HepG2 (cell line): ENCODE data around the gene OR7G1. TPM values are rescaled to one million over a fixed set of nuclear protein-coding genes. Genes with fewer than 3 reads are reported as not detected.

Source experiments
- KDM3A ChIP-seq: IDR thresholded peaks from 2 replicates; pipeline ENCODE4 v1.6.1; 2018; ENCODE audit warnings: low read depth, missing compliant biosample characterization
- MED8 ChIP-seq: sonication (generic); formaldehyde crosslinking; IDR thresholded peaks from 2 replicates; pipeline ENCODE4 v1.8.1; 2023; ENCODE audit warnings: mild to moderate bottlenecking, missing genetic modification reagents; ENCODE audit not compliant: insufficient replicate concordance
- NFYC ChIP-seq: IDR thresholded peaks from 2 replicates; pipeline ENCODE4 v1.6.1; 2016; ENCODE audit warnings: missing genetic modification reagents, missing compliant biosample characterization
- PPARG ChIP-seq: conservative IDR thresholded peaks from 2 replicates; pipeline ENCODE4 v1.6.1; 2016; ENCODE audit warnings: missing biosample characterization, missing genetic modification reagents
- REL ChIP-seq: sonication (generic); formaldehyde crosslinking; conservative IDR thresholded peaks from 2 replicates; pipeline ENCODE4 v1.8.0; 2022; ENCODE audit warnings: mild to moderate bottlenecking, missing genetic modification reagents, moderate library complexity
- RFXAP ChIP-seq: sonication (generic); formaldehyde crosslinking; IDR thresholded peaks from 2 replicates; pipeline ENCODE4 v1.4.0; 2020; ENCODE audit warnings: missing genetic modification reagents, borderline replicate concordance
- THAP11 ChIP-seq: IDR thresholded peaks from 2 replicates; pipeline ENCODE4 v1.6.1; 2016; ENCODE audit warnings: missing biosample characterization, missing genetic modification reagents
- ZNF256 ChIP-seq: sonication (generic); formaldehyde crosslinking; conservative IDR thresholded peaks from 2 replicates; pipeline ENCODE4 v1.4.0; 2020; ENCODE audit warnings: missing genetic modification reagents
- ZSCAN31 ChIP-seq: sonication (generic); formaldehyde crosslinking; IDR thresholded peaks from 2 replicates; pipeline ENCODE4 v1.5.0; 2020; ENCODE audit warnings: low read depth, mild to moderate bottlenecking, missing genetic modification reagents
- polyA plus RNA-seq, 8 experiments: library from polyadenylated mRNA; depleted of rRNA in 3 of 8; stranded (reverse) in 7 of 8; unstranded in 1 of 8; fragments of >200 nt; fragmentation: Illumina TruSeq in 4 of 8; extraction: Trizol in 4 of 8; gene quantifications; 2 replicates each; pipeline versions ENCODE4 v1.2.1 to v1.2.3, GENCODE V29; 2011 to 2016; ENCODE audit warnings: low read depth in 4 of 8, missing spikeins in 1 of 8, mixed read lengths in 1 of 8; ENCODE audit not compliant: insufficient read depth in 1 of 8
- total RNA-seq, 5 experiments: library from RNA; depleted of rRNA; stranded (reverse); fragments of >200 nt; fragmentation: Illumina TruSeq; extraction: Trizol; gene quantifications; 2 replicates each; pipeline ENCODE4 v1.2.3, GENCODE V29; 2016; ENCODE audit warnings: low read depth in 1 of 5
- TF ChIP-seq, protein P1 (sequence below): sonication (generic); formaldehyde crosslinking; IDR thresholded peaks from 2 replicates; pipeline ENCODE4 v1.5.1; 2020; ENCODE audit warnings: missing genetic modification reagents, mild to moderate bottlenecking, borderline replicate concordance
- TF ChIP-seq, protein P2 (sequence below): sonication (generic); formaldehyde crosslinking; IDR thresholded peaks from 2 replicates; pipeline ENCODE4 v1.5.0; 2020; ENCODE audit warnings: mild to moderate bottlenecking, missing genetic modification reagents, borderline replicate concordance
- TF ChIP-seq, protein P3 (sequence below): IDR thresholded peaks from 2 replicates; pipeline ENCODE4 v1.6.1; 2018; ENCODE audit warnings: missing genetic modification reagents
- TF ChIP-seq, protein P4 (sequence below), 2 experiments: sonication (generic) in 1 of 2; formaldehyde crosslinking in 1 of 2; IDR thresholded peaks; 2 replicates each; pipeline versions ENCODE4 v1.6.1 to v1.9.0; 2014 to 2022; ENCODE audit warnings: antibody characterized with exemption in 1 of 2, borderline replicate concordance in 1 of 2, inconsistent platforms in 1 of 2, low read depth in 1 of 2, missing genetic modification reagents in 1 of 2

The OR7G1 gene
- total and polyA plus RNA-seq, 2 of the 13 experiments (the other 11 are each of a cell fraction or from before 2014, with no cell fraction given) = not detected

DNA sequence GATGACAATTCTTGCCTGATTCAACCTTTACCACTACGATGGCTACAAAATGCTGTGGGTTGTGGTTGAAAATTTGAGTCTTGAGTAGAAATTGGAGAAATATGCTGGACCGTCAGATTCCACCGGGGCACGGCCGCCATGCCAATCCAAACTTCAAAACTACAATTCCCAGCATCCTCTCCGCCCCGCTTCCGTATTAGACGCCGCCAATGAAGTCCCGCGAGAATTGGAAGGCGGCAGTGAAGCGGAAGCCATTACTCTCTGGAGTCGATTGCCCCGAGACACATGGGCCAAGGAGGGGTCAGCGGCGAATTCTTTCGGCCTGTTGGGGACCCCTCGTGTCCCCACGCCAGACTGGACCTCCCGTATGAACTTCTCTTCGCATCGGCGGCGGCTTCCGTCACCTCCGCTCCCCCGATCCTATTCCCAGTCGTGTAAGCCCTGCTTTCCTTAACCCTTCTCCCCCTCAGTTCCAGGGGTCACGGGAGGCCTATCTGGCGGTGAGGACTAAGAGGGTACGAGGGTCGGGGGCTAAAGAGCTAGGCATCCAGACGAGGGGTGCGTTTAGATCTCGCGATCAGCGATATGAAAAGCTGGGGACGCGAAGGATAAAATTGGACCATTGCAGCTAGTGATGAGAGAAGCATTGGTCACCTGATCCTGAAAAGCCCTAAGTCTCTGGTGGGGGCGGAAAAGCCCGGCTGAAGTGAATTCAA is 24.8 kb upstream of the OR7G1 start, which contains the start of gene ZNF317 (continued):
- TF ChIP-seq, protein P1, sequence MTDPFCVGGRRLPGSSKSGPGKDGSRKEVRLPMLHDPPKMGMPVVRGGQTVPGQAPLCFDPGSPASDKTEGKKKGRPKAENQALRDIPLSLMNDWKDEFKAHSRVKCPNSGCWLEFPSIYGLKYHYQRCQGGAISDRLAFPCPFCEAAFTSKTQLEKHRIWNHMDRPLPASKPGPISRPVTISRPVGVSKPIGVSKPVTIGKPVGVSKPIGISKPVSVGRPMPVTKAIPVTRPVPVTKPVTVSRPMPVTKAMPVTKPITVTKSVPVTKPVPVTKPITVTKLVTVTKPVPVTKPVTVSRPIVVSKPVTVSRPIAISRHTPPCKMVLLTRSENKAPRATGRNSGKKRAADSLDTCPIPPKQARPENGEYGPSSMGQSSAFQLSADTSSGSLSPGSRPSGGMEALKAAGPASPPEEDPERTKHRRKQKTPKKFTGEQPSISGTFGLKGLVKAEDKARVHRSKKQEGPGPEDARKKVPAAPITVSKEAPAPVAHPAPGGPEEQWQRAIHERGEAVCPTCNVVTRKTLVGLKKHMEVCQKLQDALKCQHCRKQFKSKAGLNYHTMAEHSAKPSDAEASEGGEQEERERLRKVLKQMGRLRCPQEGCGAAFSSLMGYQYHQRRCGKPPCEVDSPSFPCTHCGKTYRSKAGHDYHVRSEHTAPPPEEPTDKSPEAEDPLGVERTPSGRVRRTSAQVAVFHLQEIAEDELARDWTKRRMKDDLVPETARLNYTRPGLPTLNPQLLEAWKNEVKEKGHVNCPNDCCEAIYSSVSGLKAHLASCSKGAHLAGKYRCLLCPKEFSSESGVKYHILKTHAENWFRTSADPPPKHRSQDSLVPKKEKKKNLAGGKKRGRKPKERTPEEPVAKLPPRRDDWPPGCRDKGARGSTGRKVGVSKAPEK (CRISPR knock-in tag) = no peak
- TF ChIP-seq REL (CRISPR knock-in tag) (no peak), PPARG (CRISPR knock-in tag) (no peak), MED8 (CRISPR knock-in tag) (peak; percentile 89), ZNF256 (CRISPR knock-in tag) (no peak), KDM3A (CRISPR knock-in tag) (no peak), RFXAP (CRISPR knock-in tag) (no peak; the same call in 1 of the 2 replicates), THAP11 (CRISPR knock-in tag) (peak; percentile 100), ZSCAN31 (0 out of 2 replicates have a peak, but pooled peaks have one; percentile 56), NFYC (CRISPR knock-in tag) (0 out of 2 replicates have a peak, but pooled peaks have one; percentile 34)
- TF ChIP-seq, protein P2, sequence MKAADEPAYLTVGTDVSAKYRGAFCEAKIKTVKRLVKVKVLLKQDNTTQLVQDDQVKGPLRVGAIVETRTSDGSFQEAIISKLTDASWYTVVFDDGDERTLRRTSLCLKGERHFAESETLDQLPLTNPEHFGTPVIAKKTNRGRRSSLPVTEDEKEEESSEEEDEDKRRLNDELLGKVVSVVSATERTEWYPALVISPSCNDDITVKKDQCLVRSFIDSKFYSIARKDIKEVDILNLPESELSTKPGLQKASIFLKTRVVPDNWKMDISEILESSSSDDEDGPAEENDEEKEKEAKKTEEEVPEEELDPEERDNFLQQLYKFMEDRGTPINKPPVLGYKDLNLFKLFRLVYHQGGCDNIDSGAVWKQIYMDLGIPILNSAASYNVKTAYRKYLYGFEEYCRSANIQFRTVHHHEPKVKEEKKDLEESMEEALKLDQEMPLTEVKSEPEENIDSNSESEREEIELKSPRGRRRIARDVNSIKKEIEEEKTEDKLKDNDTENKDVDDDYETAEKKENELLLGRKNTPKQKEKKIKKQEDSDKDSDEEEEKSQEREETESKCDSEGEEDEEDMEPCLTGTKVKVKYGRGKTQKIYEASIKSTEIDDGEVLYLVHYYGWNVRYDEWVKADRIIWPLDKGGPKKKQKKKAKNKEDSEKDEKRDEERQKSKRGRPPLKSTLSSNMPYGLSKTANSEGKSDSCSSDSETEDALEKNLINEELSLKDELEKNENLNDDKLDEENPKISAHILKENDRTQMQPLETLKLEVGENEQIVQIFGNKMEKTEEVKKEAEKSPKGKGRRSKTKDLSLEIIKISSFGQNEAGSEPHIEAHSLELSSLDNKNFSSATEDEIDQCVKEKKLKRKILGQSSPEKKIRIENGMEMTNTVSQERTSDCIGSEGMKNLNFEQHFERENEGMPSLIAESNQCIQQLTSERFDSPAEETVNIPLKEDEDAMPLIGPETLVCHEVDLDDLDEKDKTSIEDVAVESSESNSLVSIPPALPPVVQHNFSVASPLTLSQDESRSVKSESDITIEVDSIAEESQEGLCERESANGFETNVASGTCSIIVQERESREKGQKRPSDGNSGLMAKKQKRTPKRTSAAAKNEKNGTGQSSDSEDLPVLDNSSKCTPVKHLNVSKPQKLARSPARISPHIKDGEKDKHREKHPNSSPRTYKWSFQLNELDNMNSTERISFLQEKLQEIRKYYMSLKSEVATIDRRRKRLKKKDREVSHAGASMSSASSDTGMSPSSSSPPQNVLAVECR = peak; percentile 86; the same call in 1 of the 2 replicates
- TF ChIP-seq, protein P3, sequence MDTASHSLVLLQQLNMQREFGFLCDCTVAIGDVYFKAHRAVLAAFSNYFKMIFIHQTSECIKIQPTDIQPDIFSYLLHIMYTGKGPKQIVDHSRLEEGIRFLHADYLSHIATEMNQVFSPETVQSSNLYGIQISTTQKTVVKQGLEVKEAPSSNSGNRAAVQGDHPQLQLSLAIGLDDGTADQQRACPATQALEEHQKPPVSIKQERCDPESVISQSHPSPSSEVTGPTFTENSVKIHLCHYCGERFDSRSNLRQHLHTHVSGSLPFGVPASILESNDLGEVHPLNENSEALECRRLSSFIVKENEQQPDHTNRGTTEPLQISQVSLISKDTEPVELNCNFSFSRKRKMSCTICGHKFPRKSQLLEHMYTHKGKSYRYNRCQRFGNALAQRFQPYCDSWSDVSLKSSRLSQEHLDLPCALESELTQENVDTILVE (CRISPR knock-in tag) = peak; percentile 50; the same call in 1 of the 2 replicates
- TF ChIP-seq, protein P4, sequence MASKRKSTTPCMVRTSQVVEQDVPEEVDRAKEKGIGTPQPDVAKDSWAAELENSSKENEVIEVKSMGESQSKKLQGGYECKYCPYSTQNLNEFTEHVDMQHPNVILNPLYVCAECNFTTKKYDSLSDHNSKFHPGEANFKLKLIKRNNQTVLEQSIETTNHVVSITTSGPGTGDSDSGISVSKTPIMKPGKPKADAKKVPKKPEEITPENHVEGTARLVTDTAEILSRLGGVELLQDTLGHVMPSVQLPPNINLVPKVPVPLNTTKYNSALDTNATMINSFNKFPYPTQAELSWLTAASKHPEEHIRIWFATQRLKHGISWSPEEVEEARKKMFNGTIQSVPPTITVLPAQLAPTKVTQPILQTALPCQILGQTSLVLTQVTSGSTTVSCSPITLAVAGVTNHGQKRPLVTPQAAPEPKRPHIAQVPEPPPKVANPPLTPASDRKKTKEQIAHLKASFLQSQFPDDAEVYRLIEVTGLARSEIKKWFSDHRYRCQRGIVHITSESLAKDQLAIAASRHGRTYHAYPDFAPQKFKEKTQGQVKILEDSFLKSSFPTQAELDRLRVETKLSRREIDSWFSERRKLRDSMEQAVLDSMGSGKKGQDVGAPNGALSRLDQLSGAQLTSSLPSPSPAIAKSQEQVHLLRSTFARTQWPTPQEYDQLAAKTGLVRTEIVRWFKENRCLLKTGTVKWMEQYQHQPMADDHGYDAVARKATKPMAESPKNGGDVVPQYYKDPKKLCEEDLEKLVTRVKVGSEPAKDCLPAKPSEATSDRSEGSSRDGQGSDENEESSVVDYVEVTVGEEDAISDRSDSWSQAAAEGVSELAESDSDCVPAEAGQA (IDR thresholded peaks at IDR 0.05; ENCODE audit: low read depth) = peak; percentile 62; the same call in 1 of the 2 replicates
- TF ChIP-seq, protein P4 (CRISPR knock-in tag; IDR thresholded peaks at IDR 0.05; ENCODE audit: borderline replicate concordance) = no peak
